Measurements from ENCODE around the gene SLC22A8. TPM values are rescaled to one million over a fixed set of nuclear protein-coding genes. Genes with fewer than 3 reads are reported as not detected.

Gene SLC22A8
- total RNA-seq, 1 donor from 2014 or later = not detected

GRCh38 chr11:62974848-62975522 lies 40.7 kb downstream of the SLC22A8 start:
- no peak for TF ChIP-seq EZH2 (IDR thresholded peaks at IDR 0.05)
- peak; percentile 64 for TF ChIP-seq CTCF (IDR thresholded peaks at IDR 0.05)
- no peaks in the 10 kb centered on the region for H3K4me1 Mint-ChIP-seq
- no peaks in the 10 kb centered on the region for H3K36me3 ChIP-seq
- no peaks in the 10 kb centered on the region for H3K27me3 ChIP-seq
- H3K27ac ChIP-seq = no peak overlapping the region
- no peak overlapping the region for H3K4me3 ChIP-seq
- no peaks in the 10 kb centered on the region for H3K79me2 ChIP-seq (ENCODE audit: low read depth)
- H3K4me1 ChIP-seq = no peaks in the 10 kb centered on the region
- no peak overlapping the region for H3K4me3 Mint-ChIP-seq
- no peaks in the 10 kb centered on the region for H3K36me3 Mint-ChIP-seq
- H2AFZ ChIP-seq (replicated peaks) = no peak overlapping the region
- no peaks in the 10 kb centered on the region for H3K9me3 ChIP-seq (ENCODE audit: low read depth)
- no peak overlapping the region for H3K4me2 ChIP-seq
- no peaks in the 10 kb centered on the region for H4K20me1 ChIP-seq (ENCODE audit: low read depth)
- peak; percentile 67 for DNase-seq (ENCODE audit: low spot score)
- peaks cover 6% of the 10 kb centered on the region for H3K27me3 Mint-ChIP-seq (ENCODE audit: insufficient read depth, low read depth)
- H3F3A ChIP-seq (ENCODE audit: low read depth) = no peaks in the 10 kb centered on the region
- no peak overlapping the region for H3K27ac Mint-ChIP-seq
- H3K9me3 Mint-ChIP-seq = no peaks in the 10 kb centered on the region
- H3K9ac ChIP-seq = no peak overlapping the region

DNA sequence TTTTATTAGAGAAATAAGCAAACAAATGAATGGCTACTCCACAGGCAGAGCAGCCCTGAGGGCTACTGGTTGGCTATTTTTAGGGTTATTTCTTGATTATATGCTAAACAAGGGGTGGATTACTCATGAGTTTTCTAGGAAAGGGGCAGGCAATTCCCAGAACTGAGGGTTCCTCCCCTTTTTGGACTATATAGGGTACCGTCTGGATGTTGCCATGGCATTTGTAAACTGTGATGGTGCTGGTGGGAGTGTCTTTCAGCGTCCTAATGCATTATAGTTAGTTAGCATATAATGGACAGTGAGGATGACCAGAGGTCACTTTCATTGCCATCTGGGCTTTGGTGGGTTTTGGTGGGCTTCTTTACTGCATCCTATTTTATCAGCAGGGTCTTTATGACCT lies 50.1 kb downstream of the SLC22A8 start:
- Histone ChIP-seq H3K9ac (no peak overlapping the region), H3K4me1 (no peaks in the 10 kb centered on the region), H3K36me3 (no peaks in the 10 kb centered on the region), H3K9me3 (ENCODE audit: low read depth) (no peaks in the 10 kb centered on the region), H2AFZ (replicated peaks) (no peak overlapping the region), H3K79me2 (ENCODE audit: low read depth) (no peaks in the 10 kb centered on the region), H3F3A (ENCODE audit: low read depth) (no peaks in the 10 kb centered on the region), H3K4me2 (no peak overlapping the region), H4K20me1 (ENCODE audit: low read depth) (no peaks in the 10 kb centered on the region), H3K27ac (no peak overlapping the region), H3K4me3 (no peak overlapping the region), H3K27me3 (no peaks in the 10 kb centered on the region)
- no peak for TF ChIP-seq CTCF (IDR thresholded peaks at IDR 0.05)
- no peak for TF ChIP-seq EZH2 (IDR thresholded peaks at IDR 0.05)
- no peak for TF ChIP-seq EZH2phosphoT487 (IDR thresholded peaks at IDR 0.05)
- H3K27me3 Mint-ChIP-seq (ENCODE audit: insufficient read depth, low read depth) = peaks cover 4% of the 10 kb centered on the region
- H3K4me1 Mint-ChIP-seq = no peaks in the 10 kb centered on the region
- H3K9me3 Mint-ChIP-seq = peaks cover 5% of the 10 kb centered on the region
- no peaks in the 10 kb centered on the region for H3K36me3 Mint-ChIP-seq
- no peak overlapping the region for H3K27ac Mint-ChIP-seq
- no peak for DNase-seq (ENCODE audit: low spot score)
- H3K4me3 Mint-ChIP-seq = no peak overlapping the region

GRCh38 chr11:62962391-62962790 lies 53.2 kb downstream of the SLC22A8 start:
- Mint-ChIP-seq H3K4me3 (no peak overlapping the region), H3K27me3 (ENCODE audit: insufficient read depth, low read depth) (peaks cover 4% of the 10 kb centered on the region), H3K27ac (no peak overlapping the region), H3K4me1 (peaks cover 12% of the 10 kb centered on the region), H3K9me3 (peaks cover 3% of the 10 kb centered on the region), H3K36me3 (no peaks in the 10 kb centered on the region)
- Histone ChIP-seq H3K4me1 (peaks cover 7% of the 10 kb centered on the region), H3K36me3 (no peaks in the 10 kb centered on the region), H3K9ac (no peak overlapping the region), H3K4me2 (no peak overlapping the region), H3K79me2 (ENCODE audit: low read depth) (no peaks in the 10 kb centered on the region), H3K27ac (no peak overlapping the region), H3K27me3 (no peaks in the 10 kb centered on the region), H3K9me3 (ENCODE audit: low read depth) (no peaks in the 10 kb centered on the region), H2AFZ (replicated peaks) (no peak overlapping the region), H3F3A (ENCODE audit: low read depth) (no peaks in the 10 kb centered on the region), H3K4me3 (no peak overlapping the region), H4K20me1 (ENCODE audit: low read depth) (no peaks in the 10 kb centered on the region)
- DNase-seq (ENCODE audit: low spot score) = no peak
- TF ChIP-seq EZH2 (IDR thresholded peaks at IDR 0.05) = no peak
- no peak for TF ChIP-seq EZH2phosphoT487 (IDR thresholded peaks at IDR 0.05)
- TF ChIP-seq CTCF (IDR thresholded peaks at IDR 0.05) = no peak

Measured in neural progenitor cell (in vitro differentiated cells).